Measurements from ENCODE around the gene TMEM151A.
A peak's percentile ranks its signal among the peaks of the same experiment; 100 is the strongest.
"Not testable (repeated sequence)": the region's sequence is repeated elsewhere in the genome, so short reads cannot be mapped to it uniquely, and the experiment has no call there.

Gene TMEM151A

GRCh38 chr11:66310324-66310723, 18.6 kb downstream of the TMEM151A start:
- DNase-seq = no peak

GRCh38 chr11:66310803-66311440, 19.2 kb downstream of the TMEM151A start:
- not testable (repeated sequence) for DNase-seq

DNA sequence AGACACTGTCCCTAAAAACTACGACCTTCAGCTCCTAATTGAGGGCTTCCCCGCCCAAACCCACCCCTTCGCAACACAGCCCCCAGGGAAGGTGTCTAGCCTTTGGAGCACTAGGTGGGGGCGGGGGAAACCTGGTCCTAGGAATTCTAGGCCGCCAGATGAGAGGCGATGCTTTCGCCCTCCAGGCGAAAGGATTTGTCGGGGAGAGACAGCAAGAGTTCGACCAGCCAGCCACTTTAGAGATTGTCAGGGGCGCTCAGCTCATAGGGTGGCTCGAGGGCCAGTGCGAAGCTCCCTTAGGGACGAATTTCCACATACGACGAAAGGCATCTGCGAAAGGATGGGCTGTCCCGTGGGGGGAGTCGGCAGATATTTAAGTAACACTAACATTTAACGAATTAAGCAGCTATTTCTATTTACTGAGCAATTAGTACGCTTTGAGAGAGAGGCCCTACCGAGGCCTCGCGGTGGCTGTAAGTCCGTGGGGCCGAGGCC, 19.8 kb downstream of the TMEM151A start:
- DNase-seq = no peak

- peak; percentile 98 to 99 for DNase-seq
Measured at GRCh38 chr11:66311965-66312548, 20.4 kb downstream of the TMEM151A start.

DNA sequence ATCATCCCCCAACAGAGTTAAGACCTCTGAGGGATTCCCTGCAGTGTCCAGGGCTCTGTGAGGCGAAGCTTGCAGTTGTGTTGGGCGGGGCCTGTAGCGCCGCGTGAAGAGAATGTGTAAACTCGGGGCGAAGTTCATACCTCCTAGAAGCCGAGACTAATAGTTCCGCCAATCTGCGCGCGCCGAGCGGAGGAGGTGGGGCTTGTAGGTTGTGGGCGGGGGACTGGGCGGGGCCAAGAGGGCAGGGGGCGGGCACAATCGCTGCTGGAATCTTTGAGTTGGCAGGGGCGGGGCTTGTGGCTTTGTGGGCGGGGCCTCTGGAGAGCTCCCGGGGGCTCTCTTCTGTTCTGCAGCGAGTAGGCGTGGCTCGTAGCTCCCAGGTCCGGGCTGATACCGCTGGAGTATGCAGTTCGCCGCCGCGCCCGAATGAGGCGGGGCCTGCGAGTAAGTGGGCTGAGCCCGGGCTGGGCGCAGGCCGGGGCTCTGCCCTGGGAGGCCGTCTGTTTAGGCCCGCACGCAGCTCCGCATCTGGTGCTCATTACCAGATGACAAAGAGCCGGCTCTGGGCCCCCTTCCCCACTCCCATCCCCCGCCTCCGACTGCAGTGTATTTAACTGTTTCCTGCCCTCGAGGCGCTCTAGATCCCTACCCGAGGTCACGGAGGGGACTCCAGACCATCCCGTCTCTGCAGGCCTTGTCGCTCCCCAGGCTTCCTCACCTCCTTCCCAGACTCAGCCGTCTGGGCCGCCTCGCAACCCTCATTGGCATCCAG, 21.0 kb downstream of the TMEM151A start:
- peak; percentile 99 for DNase-seq

GRCh38 chr11:66313321-66314185, 21.9 kb downstream of the TMEM151A start:
- no peak for DNase-seq

DNA sequence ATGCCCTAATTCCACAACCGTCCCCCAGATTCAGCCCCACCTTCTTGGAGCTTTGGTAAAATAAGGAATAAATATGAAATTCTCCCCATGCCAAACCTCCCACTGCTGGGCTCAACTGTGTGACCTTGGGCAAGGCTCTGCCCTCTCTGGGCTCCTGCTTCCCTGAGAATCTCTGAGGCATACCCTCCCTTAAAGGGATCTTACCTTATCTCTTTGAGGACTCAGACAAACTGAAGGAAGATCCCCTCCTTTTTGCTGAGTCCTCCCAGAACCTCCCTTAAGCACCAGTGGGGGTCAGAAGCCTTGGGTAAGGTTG, 22.4 kb downstream of the TMEM151A start:
- no peak for DNase-seq

- no peak for DNase-seq
Measured at GRCh38 chr11:66314561-66315497, 23.1 kb downstream of the TMEM151A start.

DNA sequence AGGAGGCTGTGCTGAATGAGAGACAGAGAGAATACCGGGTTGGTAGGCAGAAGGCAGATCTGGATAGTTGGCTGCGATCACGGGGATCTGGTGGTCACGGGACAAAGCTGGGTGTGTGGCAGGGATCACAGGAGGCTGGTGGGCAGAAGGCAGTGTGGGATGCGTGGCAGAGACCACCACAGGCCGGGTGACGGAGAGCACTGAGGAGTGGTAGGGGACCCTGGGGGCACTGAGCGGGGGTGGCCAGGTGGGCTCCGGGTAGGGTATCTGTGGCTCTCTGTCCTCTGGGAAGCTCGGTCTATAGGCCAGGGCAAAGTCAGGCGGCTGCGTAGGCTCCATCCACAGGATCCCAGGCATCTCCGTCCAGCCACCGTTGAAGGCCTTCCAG, 23.8 kb downstream of the TMEM151A start:
- no peak for DNase-seq

- no peak for DNase-seq
Measured at GRCh38 chr11:66315921-66316811, 24.5 kb downstream of the TMEM151A start.

- peak in 1 of 2 donors; percentile 17 for DNase-seq
Measured at GRCh38 chr11:66316849-66317251, 25.2 kb downstream of the TMEM151A start, which contains the start of gene CD248. Gene CD248 (minus strand): TSS chr11:66317044. CDS start chr11:66317027, 17 bp downstream.

DNA sequence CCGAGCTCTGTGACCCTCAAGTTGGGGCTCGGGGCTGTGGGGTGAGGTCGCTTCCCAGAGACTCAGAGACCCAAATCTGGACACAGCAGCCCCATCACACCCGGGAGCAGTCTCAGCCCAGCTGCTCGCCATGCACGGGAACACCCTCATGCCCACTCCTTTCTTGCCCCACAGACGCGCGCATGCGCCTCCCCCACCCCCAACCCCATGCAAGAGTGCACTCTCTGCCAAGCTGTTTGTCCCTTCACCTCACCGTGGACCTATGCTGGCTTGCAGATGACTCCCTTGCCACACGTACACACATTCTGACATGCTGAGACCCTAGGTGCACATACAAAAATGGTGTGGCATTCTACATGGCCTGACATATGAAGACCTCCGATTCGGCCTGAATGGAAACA, 25.6 kb downstream of the TMEM151A start:
- DNase-seq = peak; percentile 39 to 72

GRCh38 chr11:66317723-66318599, 26.3 kb downstream of the TMEM151A start:
- DNase-seq = peak; percentile 74 to 89

DNA sequence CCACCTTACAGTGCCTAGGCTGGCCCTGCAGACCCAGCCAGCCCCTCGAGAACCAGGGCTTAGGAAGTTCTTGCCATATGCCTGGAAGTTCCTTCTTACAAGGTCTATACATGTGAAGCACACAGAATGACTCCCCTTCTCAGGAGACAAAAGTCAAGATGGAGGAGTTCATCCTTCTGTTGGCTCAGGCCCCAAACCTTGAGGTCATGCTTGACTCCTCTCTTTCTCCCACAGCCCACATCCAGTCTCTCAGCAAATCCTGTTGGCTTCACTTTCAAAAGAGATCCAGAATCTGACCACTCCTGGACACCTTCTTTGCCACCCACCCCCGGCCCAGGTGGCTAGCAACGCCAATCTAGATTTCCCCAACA, 26.9 kb downstream of the TMEM151A start:
- DNase-seq = no peak

DNA sequence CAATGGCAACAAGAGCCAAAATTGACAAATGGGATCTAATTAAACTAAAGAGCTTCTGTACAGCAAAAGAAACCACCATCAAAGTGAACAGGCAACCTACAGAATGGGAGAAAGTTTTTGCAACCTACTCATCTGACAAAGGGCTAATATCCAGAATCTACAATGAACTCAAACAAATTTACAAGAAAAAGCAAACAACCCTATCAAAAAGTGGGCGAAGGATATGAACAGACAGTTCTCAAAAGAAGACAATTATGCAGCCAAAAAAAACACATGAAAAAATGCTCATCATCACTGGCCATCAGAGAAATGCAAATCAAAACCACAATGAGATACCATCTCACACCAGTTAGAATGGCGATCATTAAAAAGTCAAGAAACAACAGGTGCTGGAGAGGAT, 28.6 kb downstream of the TMEM151A start:
- DNase-seq = not testable (repeated sequence)

DNA sequence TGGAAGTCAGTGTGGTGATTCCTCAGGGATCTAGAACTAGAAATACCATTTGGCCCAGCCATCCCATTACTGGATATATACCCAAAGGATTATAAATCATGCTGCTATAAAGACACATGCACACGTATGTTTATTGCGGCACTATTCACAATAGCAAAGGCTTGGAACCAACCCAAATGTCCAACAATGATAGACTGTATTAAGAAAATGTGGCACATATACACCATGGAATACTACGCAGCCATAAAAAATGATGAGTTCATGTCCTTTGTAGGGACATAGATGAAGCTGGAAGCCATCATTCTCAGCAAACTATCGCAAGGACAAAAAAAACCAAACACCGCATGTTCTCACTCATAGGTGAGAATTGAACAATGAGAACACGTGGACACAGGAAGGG, 29.1 kb downstream of the TMEM151A start:
- not testable (repeated sequence) for DNase-seq

DNA sequence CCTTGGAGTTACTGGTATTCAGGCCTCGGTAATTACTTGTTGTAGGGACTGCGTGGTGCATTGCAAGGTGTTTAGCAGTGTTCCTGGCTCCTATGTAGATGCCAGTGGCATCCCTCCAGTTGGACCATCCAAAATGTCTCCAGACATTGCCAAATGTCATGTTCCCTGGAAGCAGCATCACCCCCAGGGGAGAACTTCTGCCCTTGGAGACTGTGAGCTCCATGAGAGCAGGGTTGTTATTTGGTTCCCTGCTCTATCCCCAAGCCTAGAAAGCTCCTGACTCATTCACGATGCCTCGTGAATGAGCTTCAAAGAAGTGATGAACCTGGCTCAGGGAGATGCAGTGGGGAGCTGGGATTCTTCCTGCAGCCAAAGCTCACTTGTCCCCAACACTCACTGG, 29.9 kb downstream of the TMEM151A start:
- DNase-seq = no peak

GRCh38 chr11:66322732-66323427, 31.2 kb downstream of the TMEM151A start:
- no peak for DNase-seq

DNA sequence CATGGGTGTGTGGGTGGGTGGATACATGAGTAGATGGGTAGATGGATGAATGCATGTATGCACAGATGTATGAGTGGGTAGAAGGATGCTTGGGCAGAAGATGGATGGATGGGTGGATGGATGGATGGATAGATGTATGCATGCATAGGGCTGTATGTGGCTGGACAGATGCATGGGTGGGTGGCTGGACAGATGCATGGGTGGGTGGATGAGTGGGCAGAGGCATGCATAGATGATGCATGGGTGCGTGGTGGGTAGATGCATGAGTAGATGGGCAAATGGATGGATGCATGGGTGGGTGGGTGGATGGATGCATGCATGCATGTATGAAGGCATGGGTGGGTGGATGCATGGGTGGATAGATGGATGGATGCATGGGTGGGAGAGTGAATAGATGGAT, 32.0 kb downstream of the TMEM151A start:
- no peak for DNase-seq
